ENCODE results near the gene CCDC124. TPM values are rescaled to one million over a fixed set of nuclear protein-coding genes. Genes with fewer than 3 reads are reported as not detected.

CCDC124 gene
- total and polyA plus RNA-seq, 10 of the 15 experiments (the other 5 are each of a cell fraction or from before 2014, with no cell fraction given): 3.7 to 184 (median 51.8) TPM

DNA sequence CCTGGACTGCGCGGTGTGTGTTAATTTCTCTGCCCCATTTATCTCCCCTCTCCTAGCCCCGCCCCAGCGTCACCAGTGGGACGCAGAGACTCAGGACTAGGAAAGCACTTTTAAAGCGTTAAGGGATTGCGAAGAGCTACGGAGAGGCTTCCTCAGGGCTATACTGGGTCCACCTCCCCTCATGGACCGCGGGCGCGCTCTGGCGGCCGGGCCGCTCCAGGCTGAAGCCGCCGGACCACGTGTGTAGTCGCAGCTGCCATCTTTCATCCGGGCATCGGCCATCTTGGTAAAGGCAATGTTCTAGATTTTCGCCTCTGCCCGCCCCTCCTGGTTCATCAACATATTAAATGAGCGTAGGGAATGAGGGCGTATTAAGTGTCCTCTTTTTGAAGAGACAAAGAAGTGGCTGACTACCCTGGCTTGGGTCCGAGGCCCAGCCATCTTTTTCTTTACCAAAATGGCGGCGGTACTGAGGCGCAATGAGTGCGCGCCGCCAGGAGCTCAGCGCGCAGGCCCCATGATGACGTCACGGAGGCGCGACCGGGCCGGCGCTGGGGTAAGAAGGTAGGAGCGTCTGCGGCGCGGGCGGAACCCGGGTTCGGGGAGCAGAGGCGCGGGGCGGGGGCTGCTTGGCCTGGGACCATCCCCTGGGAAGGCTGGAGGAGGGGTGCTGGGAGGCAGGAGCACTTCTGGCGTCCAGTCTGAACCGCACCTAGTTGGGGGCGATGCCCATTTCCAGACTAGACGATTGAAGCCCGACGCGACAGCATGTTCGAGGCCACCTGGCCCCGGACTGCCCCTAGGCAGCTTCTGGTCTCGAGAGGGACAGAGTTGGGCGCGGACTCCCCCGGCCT is at the start of gene CCDC124 (continued):
- TF ChIP-seq, protein P1, sequence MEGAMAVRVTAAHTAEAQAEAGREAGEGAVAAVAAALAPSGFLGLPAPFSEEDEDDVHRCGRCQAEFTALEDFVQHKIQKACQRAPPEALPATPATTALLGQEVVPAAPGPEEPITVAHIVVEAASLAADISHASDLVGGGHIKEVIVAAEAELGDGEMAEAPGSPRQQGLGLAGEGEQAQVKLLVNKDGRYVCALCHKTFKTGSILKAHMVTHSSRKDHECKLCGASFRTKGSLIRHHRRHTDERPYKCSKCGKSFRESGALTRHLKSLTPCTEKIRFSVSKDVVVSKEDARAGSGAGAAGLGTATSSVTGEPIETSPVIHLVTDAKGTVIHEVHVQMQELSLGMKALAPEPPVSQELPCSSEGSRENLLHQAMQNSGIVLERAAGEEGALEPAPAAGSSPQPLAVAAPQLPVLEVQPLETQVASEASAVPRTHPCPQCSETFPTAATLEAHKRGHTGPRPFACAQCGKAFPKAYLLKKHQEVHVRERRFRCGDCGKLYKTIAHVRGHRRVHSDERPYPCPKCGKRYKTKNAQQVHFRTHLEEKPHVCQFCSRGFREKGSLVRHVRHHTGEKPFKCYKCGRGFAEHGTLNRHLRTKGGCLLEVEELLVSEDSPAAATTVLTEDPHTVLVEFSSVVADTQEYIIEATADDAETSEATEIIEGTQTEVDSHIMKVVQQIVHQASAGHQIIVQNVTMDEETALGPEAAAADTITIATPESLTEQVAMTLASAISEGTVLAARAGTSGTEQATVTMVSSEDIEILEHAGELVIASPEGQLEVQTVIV (IDR thresholded peaks at IDR 0.05; ENCODE audit: borderline replicate concordance, partially characterized antibody): no peak
- TF ChIP-seq NFYB (IDR thresholded peaks at IDR 0.05; ENCODE audit: insufficient read depth, low read depth, low read length): no peak
- no peak for TF ChIP-seq CHD2 (IDR thresholded peaks at IDR 0.05; ENCODE audit: borderline replicate concordance, low read depth, low read length)
- TF ChIP-seq, protein P2, sequence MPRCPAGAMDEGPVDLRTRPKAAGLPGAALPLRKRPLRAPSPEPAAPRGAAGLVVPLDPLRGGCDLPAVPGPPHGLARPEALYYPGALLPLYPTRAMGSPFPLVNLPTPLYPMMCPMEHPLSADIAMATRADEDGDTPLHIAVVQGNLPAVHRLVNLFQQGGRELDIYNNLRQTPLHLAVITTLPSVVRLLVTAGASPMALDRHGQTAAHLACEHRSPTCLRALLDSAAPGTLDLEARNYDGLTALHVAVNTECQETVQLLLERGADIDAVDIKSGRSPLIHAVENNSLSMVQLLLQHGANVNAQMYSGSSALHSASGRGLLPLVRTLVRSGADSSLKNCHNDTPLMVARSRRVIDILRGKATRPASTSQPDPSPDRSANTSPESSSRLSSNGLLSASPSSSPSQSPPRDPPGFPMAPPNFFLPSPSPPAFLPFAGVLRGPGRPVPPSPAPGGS (IDR thresholded peaks at IDR 0.05; ENCODE audit: borderline replicate concordance, insufficient read depth, low read depth, low read length, poor library complexity, severe bottlenecking): no peak
- TF ChIP-seq, protein P3, sequence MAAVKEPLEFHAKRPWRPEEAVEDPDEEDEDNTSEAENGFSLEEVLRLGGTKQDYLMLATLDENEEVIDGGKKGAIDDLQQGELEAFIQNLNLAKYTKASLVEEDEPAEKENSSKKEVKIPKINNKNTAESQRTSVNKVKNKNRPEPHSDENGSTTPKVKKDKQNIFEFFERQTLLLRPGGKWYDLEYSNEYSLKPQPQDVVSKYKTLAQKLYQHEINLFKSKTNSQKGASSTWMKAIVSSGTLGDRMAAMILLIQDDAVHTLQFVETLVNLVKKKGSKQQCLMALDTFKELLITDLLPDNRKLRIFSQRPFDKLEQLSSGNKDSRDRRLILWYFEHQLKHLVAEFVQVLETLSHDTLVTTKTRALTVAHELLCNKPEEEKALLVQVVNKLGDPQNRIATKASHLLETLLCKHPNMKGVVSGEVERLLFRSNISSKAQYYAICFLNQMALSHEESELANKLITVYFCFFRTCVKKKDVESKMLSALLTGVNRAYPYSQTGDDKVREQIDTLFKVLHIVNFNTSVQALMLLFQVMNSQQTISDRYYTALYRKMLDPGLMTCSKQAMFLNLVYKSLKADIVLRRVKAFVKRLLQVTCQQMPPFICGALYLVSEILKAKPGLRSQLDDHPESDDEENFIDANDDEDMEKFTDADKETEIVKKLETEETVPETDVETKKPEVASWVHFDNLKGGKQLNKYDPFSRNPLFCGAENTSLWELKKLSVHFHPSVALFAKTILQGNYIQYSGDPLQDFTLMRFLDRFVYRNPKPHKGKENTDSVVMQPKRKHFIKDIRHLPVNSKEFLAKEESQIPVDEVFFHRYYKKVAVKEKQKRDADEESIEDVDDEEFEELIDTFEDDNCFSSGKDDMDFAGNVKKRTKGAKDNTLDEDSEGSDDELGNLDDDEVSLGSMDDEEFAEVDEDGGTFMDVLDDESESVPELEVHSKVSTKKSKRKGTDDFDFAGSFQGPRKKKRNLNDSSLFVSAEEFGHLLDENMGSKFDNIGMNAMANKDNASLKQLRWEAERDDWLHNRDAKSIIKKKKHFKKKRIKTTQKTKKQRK (IDR thresholded peaks at IDR 0.05; ENCODE audit: low read depth, low read length): no peak
- TF ChIP-seq MXI1 (IDR thresholded peaks at IDR 0.05; ENCODE audit: low read depth, low read length): no peak; the same call in 1 of the 2 replicates
- TF ChIP-seq SRF (IDR thresholded peaks at IDR 0.05; ENCODE audit: low read depth in 2 of 2, low read length in 2 of 2): peak in 1 of 2 experiments; percentile 87; a peak in 2 of 4 replicates
- TF ChIP-seq CHD4 (IDR thresholded peaks at IDR 0.05): no peak
- no peak for TF ChIP-seq NFYA (IDR thresholded peaks at IDR 0.05; ENCODE audit: borderline replicate concordance, low read depth, low read length)
- TF ChIP-seq RFX5 (IDR thresholded peaks at IDR 0.05; ENCODE audit: low read depth, low read length): 0 out of 2 replicates have a peak, but pooled peaks have one; percentile 3
- TF ChIP-seq TARDBP (IDR thresholded peaks at IDR 0.05; ENCODE audit: borderline replicate concordance): peak; percentile 94
- no peak; the same call in 1 of the 2 replicates for TF ChIP-seq SREBF1 (IDR thresholded peaks at IDR 0.05; ENCODE audit: low read length)
- TF ChIP-seq MYB (IDR thresholded peaks at IDR 0.05; ENCODE audit: borderline replicate concordance, low read depth, low read length): no peak
- peak; percentile 35; the same call in 1 of the 2 replicates for TF ChIP-seq TAF1 (IDR thresholded peaks at IDR 0.05; ENCODE audit: borderline replicate concordance, low read depth, low read length)
- 0 out of 2 replicates have a peak, but pooled peaks have one; percentile 49 for TF ChIP-seq BRCA1 (IDR thresholded peaks at IDR 0.05; ENCODE audit: low read depth, low read length)
